Activated CD4-positive, alpha-beta T cell treated with anti-CD3 and anti-CD28 coated beads, Interleukin-2, Interleukin-6, amounts not matched to agents 100 ng/mL and 50 ng/mL, durations not matched to agents 16 hours and 8 hours (primary cell): Measurements from ENCODE around the gene OR10G3.

Experiments
- DNase-seq: peaks from one replicate; pipeline ENCODE4 v3.0.0-alpha.2; 2020

The OR10G3 gene

GRCh38 chr14:21535545-21536417, 44.1 kb downstream of the OR10G3 start:
- no peak for DNase-seq

GRCh38 chr14:21534576-21534975, 45.3 kb downstream of the OR10G3 start:
- no peak for DNase-seq

DNA sequence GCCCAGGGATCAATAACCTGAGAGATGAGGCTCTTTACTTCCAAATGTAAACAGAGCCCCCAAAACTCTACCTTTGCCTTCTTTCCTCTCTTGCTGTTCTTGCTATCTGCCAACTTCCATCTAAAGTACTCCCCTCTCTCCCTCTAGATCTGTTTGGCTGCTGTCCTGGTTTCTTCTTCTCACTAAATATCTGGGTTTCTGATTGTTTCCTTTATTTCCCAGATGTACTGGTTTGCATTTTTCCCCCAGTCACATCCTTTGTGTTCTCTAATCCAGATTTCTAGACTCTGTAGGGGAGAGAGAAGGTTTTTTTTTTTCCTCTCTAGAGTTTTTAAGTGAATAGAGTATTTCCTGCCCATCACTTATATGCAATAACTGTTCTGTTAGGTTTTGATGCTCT, 46.6 kb downstream of the OR10G3 start:
- no peak for DNase-seq

- DNase-seq, result no peak
Measured at GRCh38 chr14:21529515-21529914, 50.4 kb downstream of the OR10G3 start.

- DNase-seq, result no peak
Measured at GRCh38 chr14:21528381-21529348, 51.2 kb downstream of the OR10G3 start.

GRCh38 chr14:21527318-21527679, 52.6 kb downstream of the OR10G3 start:
- no peak for DNase-seq

DNA sequence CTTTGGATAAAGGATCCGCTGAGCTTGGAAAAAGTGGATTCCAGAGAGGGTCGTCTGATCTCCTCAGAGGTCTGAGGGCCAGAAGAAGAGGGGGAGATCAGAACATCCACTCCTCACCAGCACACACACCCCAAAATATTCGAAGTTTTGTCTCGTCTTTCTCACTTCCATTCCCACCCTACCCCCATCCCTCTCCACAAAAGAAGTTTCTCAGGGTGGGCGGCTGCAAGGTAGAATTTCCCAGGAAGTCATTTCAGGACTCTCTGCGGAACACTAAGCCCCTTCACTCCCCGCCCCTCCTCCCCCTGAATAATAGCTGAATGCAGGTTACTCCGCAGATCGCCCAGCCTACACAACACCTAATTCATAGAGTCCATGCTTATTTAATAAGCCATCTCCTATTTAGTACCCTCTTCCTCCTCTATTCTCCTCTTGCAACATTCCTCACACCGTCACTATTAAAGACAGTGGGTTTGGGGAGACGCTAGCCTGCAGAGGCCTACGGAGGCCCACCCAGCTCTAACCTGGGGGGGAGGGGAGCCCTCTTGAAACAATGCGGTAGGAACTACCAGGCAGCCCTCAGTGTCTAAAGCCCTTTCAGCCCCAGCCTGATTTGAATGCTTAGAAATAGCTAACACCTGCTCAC, 53.1 kb downstream of the OR10G3 start:
- no peak for DNase-seq

DNA sequence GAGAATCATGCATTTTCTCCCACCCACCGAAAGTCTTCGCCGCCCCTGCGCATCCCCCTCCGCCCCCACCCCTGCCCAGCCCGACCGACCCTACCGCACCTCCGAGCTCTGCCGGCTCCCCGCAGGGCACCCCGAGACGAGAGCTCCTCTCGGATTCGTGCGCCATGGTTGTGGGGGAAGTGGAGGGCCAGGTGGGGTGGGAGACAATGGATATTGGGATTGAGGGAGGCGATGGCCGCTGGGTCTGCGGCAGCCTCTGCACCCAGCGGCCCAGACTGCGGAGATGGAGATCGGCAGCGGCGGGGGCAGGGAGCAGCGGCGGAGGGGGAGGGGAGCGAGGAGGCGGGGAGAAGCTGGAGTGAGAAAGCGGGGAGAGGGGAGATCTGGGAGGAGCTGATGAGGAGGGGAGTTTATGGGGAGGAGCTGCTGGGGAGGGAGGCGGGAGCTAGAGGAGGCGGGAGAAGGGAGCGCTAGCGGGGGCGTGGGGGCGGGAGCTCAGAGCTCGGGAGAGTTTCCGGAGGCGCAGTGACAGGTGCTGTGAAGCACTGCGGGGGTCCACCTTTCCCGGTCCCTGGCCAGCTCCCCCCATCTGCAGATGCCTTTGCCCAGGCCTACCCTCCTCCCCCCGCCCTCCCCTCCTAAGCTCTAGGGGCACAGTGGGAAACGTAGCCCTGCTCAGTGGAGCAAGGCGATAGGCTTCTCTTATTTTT, 53.8 kb downstream of the OR10G3 start, which contains the start of gene SALL2:
Gene SALL2, minus strand, starts transcription at position 385 of the 710 bp plus-strand sequence. Its CDS starts 219 bp downstream, at position 166.
- peak; percentile 53 for DNase-seq

DNA sequence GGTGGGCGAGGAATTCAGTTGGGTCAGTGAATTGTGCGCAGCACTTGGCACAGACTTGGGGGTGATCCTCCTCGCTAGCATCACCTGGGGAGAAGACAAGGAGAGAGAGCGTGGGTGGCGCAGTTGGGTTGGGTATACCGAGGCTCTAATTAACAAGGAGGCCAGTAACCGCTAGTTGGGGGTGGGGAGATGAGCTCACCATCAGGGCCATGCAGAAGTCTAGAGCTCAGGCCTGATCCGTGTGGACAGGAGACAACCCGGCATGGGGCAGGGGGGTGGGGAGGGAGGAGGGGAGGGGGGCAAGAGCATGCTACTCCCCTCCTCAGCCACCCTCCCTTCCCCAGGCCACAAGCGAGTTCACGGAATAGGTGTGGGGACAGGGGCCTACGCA, 54.3 kb downstream of the OR10G3 start:
- DNase-seq, result no peak

DNA sequence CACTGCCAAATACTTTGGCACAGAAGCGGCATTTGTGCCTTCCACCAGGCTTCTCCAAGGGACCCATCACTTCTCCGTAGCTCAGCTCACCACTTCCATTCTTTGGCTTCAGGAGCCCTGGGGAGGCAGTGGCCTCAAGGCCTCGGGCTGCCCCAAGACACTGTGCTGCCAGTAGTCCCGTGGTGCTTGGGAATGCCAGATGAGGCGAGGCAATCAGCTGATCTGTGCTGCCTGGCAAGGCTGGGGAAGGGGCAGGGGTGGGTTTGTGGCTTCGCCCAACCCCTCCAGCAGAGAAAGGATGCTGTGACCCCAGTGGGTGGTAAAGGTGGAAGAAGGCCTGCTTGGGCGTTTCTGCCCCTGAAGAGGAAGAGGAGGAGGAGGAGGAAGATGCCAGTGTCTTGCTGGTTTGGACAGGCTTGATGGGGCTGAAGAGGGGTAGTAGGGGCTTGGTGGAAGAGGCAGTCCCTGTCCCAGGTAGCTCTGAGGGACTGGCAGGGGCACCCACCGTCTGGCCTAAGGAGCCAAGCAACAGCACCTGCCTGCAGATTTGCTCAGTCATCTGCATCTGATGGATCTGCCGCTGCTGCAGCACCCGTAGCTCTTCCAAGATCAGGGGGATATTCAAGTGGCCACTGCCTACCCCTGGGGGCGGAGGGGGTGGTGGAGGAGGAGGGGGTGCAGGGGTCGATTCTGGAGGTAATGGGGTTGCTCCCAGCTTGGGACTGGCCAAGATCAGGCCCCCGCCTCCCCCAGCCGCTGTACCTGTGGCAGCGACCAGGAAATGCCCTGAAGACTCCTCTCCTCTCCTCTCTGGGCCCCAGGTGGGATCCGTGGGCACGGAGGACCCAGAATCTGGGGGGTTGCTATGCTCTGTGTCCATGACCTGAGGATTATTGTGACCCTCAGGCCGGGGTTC, 55.0 kb downstream of the OR10G3 start:
- no peak for DNase-seq

DNA sequence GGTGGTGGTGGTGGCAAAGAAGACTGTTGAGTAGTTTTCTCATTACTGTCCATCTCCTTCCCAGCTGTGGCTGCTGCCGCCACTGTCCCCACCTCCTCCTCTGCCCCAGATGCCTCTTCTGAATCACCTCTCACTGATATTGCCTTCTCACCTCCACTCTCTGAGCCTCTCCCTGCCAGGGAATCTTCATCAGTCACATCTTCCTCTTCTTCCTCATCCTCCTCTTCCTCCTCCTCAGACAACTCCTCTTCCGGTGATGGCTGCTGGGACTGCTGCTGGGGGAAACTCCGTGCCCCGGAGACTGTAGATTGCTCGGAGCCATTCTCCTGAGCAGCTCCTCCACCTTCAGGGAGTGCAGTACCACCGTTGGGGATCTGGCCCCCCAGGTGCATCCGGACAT, 56.7 kb downstream of the OR10G3 start:
- no peak for DNase-seq

DNA sequence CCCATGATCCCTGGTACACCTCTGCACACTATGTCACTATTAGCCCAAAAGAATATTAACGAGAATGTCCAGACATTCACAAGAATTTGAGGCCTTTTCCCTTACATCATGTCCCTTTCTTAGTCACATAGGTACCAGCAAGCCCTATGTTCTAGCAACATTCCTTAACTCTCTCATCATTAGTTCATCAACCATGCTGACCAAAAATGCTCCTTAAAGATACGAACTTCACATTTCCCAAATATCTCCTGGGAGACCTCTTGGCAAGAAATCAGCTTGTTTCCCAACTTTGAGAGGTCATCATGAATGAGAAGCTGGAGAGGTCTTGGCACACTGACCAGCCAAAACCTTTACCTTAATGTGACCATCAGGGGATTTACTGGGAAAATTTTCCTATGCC, 58.4 kb downstream of the OR10G3 start:
- no peak for DNase-seq

- DNase-seq, result no peak
Measured at GRCh38 chr14:21520767-21521166, 59.1 kb downstream of the OR10G3 start.

- DNase-seq, result no peak
Measured at GRCh38 chr14:21518725-21519124, 61.2 kb downstream of the OR10G3 start.
